ENCODE data around the gene EIPR1.
A peak's percentile ranks its signal among the peaks of the same experiment; 100 is the strongest.

The EIPR1 gene

GRCh38 chr2:3321825-3322224 lies 55.8 kb downstream of the EIPR1 start:
- no peak for DNase-seq

- no peak for DNase-seq
Observed at GRCh38 chr2:3320910-3321605, 56.6 kb downstream of the EIPR1 start.

GRCh38 chr2:3319745-3320566 lies 57.7 kb downstream of the EIPR1 start:
- no peak for DNase-seq

DNA sequence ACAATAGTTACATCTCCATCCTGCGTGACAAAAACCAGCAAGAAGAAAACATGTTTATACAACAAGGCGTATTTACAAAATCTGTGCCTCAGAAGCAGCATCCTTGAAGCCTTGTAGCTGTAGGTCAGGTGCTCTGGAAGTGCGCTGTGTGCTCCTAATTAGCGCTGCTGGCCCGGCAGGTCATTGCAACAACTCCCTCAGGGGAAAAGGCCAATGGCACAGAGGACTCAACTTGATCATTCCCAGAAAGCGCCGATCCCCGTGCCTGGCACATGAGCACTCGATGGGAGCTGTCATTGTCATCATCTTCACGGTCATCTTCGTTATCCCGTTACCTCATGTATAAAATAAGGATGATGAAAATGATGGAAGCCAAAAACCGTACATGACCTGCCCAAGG lies 58.5 kb downstream of the EIPR1 start:
- no peak for DNase-seq

GRCh38 chr2:3317871-3318590 lies 59.6 kb downstream of the EIPR1 start:
- no peak for DNase-seq

- no peak for DNase-seq
Observed at GRCh38 chr2:3317277-3317685, 60.3 kb downstream of the EIPR1 start.

GRCh38 chr2:3316456-3317276 lies 61.0 kb downstream of the EIPR1 start:
- no peak for DNase-seq

- DNase-seq, result no peak
Observed at GRCh38 chr2:3314626-3315025, 63.0 kb downstream of the EIPR1 start.

DNA sequence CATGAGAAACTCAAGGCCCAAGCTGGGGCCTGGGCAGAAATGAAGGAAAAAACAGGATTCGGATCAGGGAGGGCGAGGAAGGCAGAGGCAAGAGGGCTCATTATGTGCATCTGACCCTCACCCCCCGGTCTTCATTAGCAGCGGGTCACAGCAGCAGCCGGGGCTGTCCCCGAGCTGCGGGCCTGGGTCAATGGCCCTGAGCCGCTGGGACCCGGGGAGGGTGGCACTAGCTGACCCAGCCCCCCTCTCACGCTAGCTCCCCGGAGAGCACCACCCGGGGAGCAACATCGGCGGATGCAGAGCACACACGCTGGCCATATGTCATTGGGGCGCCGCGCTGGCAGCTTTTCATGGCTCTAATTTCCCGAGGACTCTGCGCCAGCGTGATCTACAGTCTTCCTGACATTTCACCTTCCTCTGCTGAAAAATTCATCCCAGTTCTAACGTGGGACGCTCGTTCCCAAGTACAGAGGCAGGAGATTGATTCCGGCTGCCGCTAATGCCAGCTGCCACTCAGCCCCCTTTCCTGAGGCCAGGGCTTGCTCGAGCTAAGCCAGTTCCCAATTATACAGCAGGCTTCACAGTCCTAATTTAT lies 63.7 kb downstream of the EIPR1 start:
- peak; percentile 7 for DNase-seq

DNA sequence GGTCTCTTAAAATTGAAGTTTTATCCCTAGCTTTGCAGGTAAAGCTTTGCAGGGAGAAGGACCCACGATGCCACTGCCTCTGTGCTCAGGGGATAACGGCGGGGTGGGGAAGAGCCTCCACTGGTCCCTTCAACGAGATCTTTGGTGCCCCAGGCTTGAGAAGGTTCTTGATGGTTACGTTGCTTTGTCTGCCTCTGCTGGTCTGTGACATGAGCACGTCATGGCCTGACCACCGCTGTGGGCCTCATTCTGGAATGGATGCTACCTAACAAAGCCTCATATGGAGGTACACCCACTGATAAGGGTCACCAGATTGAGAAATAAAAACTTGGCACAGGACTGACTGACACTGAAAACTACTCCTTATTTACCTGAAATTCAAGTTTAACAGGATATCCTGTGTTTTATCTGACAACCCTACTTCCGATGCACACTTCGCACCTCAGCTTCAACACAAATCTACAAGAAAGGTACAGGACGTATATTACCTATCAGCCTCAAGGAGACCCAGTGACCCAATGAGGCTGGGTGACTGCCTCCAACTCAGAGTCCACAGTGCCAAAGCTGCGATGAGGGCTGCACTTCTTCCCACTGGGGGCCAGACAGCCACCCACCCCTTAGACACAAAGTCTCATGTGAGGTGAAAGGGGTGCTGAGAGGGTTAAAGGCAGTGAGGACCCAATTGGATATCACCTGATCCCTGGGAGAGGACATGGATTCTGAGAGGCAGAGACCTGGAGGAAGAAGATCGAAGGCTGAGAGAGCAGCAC lies 64.9 kb downstream of the EIPR1 start:
- no peak for DNase-seq

DNA sequence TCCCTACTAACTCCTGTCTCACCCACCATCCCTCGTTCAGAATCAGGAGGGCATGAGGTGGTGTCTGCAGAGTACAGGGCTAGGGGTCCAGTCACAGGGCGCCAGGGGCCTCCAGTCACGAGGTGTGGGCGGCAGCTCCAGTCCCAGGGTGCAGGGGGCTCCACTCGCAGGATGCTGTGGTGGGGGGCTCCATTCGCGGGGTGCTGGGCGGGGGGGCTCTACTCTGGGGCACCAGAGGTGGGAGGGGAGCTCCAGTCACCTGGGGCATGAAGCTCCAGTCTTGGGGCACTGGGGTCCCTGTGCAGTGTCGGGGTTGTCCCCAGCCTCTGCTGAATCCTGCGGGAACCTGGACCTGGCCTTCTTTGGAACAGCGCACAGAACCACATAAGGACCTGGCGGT lies 66.0 kb downstream of the EIPR1 start:
- no peak for DNase-seq

GRCh38 chr2:3309496-3310355 lies 67.9 kb downstream of the EIPR1 start:
- no peak for DNase-seq

DNA sequence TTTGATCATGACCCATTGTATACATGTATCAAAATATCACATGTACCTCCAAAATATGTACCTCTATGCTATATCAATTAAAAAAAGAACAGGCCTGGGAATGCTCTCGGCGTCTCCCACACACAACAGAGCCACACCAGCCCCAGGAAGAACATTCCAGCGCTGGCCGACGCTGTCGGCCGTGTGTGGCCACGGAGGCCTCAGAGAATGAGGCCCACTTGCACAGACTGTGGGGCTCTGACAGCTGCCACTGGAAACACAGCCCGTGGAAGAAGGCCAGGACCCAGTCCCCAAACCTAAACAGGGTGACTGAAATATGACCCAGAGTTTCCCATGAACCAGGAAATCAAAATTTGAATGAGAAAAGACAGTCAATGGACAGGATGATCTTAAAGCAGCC lies 69.7 kb downstream of the EIPR1 start:
- no peak for DNase-seq

DNA sequence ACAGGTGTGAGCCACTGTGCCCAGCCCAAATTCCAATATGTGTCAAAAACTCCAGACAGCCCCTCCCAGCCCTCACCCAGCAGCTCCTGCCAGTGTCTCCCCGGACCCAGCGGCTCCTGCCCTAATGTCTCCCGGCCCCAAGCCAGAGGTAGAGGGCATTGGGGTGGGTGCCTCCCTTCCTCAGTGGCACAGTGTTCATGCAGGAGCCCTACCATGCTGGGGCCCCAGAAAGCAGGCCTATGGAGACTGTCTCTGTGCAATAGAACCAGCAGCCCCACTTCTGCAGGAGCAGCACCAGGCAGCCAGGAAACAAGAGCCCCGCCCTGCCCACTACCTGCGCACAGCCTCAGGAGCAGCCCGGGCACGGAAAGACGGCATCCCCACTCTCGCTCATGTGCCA lies 70.4 kb downstream of the EIPR1 start:
- no peak for DNase-seq

DNA sequence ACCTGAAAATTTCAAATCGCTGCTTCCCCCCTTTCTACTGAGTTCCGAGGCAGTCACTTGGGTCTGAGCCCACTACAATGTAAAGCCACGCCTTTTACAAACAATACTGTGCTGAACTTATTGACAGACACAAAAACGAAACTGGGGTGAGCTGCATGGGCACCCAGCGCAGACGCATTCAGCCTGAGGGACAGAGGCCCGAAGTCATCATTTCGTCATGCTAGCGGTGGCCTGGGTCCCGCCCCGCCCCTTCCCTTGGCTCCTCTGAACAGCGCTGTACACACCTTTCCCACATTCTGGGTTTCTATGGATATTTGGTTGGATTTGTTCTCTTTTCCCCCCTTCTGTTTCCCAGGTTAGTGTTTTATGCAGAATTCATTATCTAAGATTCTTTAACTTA lies 71.7 kb downstream of the EIPR1 start:
- DNase-seq, result no peak

GRCh38 chr2:3305431-3305830 lies 72.2 kb downstream of the EIPR1 start:
- DNase-seq, result no peak

- DNase-seq, result peak; percentile 74
Observed at GRCh38 chr2:3303583-3304406, 73.8 kb downstream of the EIPR1 start.

- DNase-seq, result no peak
Observed at GRCh38 chr2:3302751-3303582, 74.7 kb downstream of the EIPR1 start.

GRCh38 chr2:3302421-3302750 lies 75.2 kb downstream of the EIPR1 start:
- DNase-seq, result no peak
